Measurements from ENCODE around the gene MYH9.
A peak's percentile ranks its signal among the peaks of the same experiment; 100 is the strongest.

Gene MYH9

GRCh38 chr22:36311386-36312085, 76.2 kb downstream of the MYH9 start:
- Mint-ChIP-seq H3K4me1 (ENCODE audit: low read depth) (no peaks in the 10 kb centered on the region), H3K27me3 (ENCODE audit: low read depth) (no peaks in the 10 kb centered on the region), H3K4me3 (no peak overlapping the region), H3K36me3 (ENCODE audit: low read depth) (peaks cover 60% of the 10 kb centered on the region), H3K9me3 (no peaks in the 10 kb centered on the region), H3K27ac (no peak overlapping the region)
- no peak for DNase-seq (ENCODE audit: low spot score)

DNA sequence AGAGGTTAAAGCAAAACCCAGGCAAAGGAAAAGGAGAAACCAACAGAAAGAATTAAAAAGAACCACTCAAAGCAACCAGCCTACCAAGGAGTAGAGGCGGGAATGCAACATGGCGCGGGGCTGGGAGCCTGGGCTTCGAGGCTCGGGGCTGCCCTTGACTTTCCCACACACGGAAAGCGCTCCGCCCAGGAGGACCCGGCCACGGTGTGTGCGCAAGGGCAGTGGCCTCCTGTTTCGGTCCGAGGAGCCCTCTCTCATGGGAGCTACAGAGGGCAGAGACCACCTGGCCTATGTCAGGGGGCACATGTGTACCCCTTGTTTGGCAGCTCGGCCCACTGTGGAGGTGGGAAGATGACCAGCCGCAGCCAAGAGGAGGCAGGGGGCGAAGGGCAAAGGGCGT, 78.9 kb downstream of the MYH9 start:
- H3K9me3 Mint-ChIP-seq = no peaks in the 10 kb centered on the region
- H3K27ac Mint-ChIP-seq = peak overlapping the region; percentile 4
- H3K4me3 Mint-ChIP-seq = no peak overlapping the region
- H3K4me1 Mint-ChIP-seq (ENCODE audit: low read depth) = no peaks in the 10 kb centered on the region
- peaks cover 75% of the 10 kb centered on the region for H3K36me3 Mint-ChIP-seq (ENCODE audit: low read depth)
- H3K27me3 Mint-ChIP-seq (ENCODE audit: low read depth) = no peaks in the 10 kb centered on the region
- no peak for DNase-seq (ENCODE audit: low spot score)

DNA sequence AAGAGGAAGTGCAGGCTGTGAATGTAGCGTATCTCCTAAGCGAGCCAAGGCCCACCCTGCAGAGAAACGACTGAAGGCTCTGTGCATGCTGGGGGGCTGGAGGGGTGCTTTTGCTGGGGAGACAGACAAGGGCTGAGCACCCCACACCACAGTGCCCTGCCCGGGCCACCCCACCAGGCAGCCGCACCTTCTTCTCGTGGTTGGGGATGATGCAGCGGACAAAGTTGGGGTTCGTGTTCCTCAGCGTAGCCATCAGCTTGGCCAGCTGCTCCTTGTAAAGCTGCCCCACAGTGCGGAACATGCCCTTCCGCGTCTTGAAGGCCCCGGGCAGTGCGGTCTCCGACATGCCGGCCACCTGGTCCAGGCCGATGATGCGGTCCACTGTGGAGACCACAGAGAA, 81.5 kb downstream of the MYH9 start:
- H3K4me3 Mint-ChIP-seq = no peak overlapping the region
- H3K27me3 Mint-ChIP-seq (ENCODE audit: low read depth) = no peaks in the 10 kb centered on the region
- no peaks in the 10 kb centered on the region for H3K9me3 Mint-ChIP-seq
- no peak for DNase-seq (ENCODE audit: low spot score)
- peaks cover 76% of the 10 kb centered on the region for H3K36me3 Mint-ChIP-seq (ENCODE audit: low read depth)
- H3K4me1 Mint-ChIP-seq (ENCODE audit: low read depth) = no peaks in the 10 kb centered on the region
- H3K27ac Mint-ChIP-seq = no peak overlapping the region

- no peaks in the 10 kb centered on the region for H3K27me3 Mint-ChIP-seq (ENCODE audit: low read depth)
- peaks cover 76% of the 10 kb centered on the region for H3K36me3 Mint-ChIP-seq (ENCODE audit: low read depth)
- H3K27ac Mint-ChIP-seq = no peak overlapping the region
- H3K4me1 Mint-ChIP-seq (ENCODE audit: low read depth) = no peaks in the 10 kb centered on the region
- no peak overlapping the region for H3K4me3 Mint-ChIP-seq
- no peaks in the 10 kb centered on the region for H3K9me3 Mint-ChIP-seq
- DNase-seq (ENCODE audit: low spot score) = no peak
Observed at GRCh38 chr22:36305813-36306212, 82.0 kb downstream of the MYH9 start.

- peaks cover 80% of the 10 kb centered on the region for H3K36me3 Mint-ChIP-seq (ENCODE audit: low read depth)
- no peaks in the 10 kb centered on the region for H3K9me3 Mint-ChIP-seq
- no peak overlapping the region for H3K27ac Mint-ChIP-seq
- no peak for DNase-seq (ENCODE audit: low spot score)
- H3K4me3 Mint-ChIP-seq = no peak overlapping the region
- no peaks in the 10 kb centered on the region for H3K27me3 Mint-ChIP-seq (ENCODE audit: low read depth)
- H3K4me1 Mint-ChIP-seq (ENCODE audit: low read depth) = no peaks in the 10 kb centered on the region
Observed at GRCh38 chr22:36304429-36304828, 83.3 kb downstream of the MYH9 start.

GRCh38 chr22:36303874-36304273, 83.9 kb downstream of the MYH9 start:
- Mint-ChIP-seq H3K27ac (peak overlapping the region; percentile 41), H3K27me3 (ENCODE audit: low read depth) (no peaks in the 10 kb centered on the region), H3K36me3 (ENCODE audit: low read depth) (peaks cover 76% of the 10 kb centered on the region), H3K4me1 (ENCODE audit: low read depth) (no peaks in the 10 kb centered on the region), H3K9me3 (no peaks in the 10 kb centered on the region), H3K4me3 (no peak overlapping the region)
- DNase-seq (ENCODE audit: low spot score) = no peak

DNA sequence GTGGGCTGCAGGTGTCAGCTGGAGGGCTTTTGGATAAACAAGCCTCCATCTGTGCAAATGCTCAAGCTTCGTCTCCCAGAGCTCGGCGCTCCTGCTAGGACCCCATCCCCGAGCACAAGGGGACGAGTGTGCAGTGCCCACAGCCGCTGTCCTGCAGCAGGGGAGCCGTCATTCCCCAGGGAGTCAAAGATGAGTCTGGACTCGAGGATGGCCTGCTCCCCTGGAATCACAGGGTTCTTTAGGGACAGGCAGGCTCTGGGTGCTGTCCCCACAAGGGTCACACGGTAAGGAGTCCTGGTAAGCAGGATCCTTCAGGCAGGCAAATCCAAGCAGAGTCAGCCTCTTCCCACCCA, 84.7 kb downstream of the MYH9 start:
- DNase-seq (ENCODE audit: low spot score) = no peak
- Mint-ChIP-seq H3K9me3 (no peaks in the 10 kb centered on the region), H3K4me1 (ENCODE audit: low read depth) (no peaks in the 10 kb centered on the region), H3K27me3 (ENCODE audit: low read depth) (no peaks in the 10 kb centered on the region), H3K27ac (peak overlapping the region; percentile 52), H3K36me3 (ENCODE audit: low read depth) (peaks cover 72% of the 10 kb centered on the region), H3K4me3 (no peak overlapping the region)

DNA sequence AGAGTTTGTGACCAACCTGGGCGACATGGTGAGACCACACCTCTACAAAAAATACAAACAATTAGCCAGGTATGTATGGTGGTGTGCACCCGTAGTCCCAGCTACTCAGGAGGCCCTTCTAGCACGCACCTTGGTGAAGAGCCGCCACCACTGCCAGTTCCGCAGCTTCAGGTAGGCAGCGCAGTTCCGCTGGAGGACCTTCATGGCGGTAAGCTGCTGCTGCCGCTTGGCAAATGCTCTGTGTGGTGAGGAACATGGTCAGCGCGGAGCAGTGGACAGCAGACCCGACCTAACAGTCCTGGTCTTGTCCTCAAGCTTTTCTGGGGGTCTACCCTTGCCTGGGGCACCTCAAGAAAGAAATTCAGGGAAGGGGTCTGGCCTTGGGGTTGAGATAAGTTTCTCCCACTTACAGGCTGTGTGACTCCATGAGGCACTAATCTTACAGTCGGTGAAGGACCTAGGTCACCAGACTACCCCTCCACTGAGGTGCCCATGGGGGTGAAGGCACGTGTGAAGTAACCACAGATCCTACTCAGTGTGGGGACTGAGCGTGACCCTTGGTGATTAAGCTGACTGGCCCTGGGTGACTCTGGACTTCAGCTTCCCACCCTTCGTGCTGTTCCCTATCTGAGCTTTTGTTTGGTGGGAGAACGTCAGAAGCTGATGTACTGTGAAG, 85.2 kb downstream of the MYH9 start:
- Mint-ChIP-seq H3K36me3 (ENCODE audit: low read depth) (peaks cover 77% of the 10 kb centered on the region), H3K27ac (peak overlapping the region; percentile 52)
- no peak for DNase-seq (ENCODE audit: low spot score)

DNA sequence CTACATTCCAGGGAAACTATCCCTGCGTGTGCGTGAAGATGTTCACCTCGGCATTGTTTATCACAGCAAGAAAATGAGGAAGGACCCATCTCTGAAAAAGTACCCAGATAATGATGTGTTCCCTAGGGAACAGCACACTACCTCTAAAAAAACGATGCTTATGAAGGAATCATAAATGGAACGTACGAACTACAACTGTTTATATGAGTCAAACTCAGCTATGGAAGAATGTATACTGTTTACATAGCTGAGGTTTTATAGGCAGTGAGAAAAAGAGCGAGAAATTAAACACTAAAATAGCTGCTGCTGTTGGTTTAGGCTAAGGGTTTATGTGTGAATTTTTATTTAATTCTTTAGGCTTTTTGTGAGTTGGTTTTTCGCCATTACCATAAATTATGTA, 85.9 kb downstream of the MYH9 start:
- H3K4me3 Mint-ChIP-seq = no peak overlapping the region
- no peaks in the 10 kb centered on the region for H3K9me3 Mint-ChIP-seq
- H3K36me3 Mint-ChIP-seq (ENCODE audit: low read depth) = peaks cover 78% of the 10 kb centered on the region
- DNase-seq (ENCODE audit: low spot score) = no peak
- H3K27ac Mint-ChIP-seq = peak overlapping the region; percentile 49
- H3K4me1 Mint-ChIP-seq (ENCODE audit: low read depth) = no peaks in the 10 kb centered on the region
- no peaks in the 10 kb centered on the region for H3K27me3 Mint-ChIP-seq (ENCODE audit: low read depth)

More for the DNA sequence above, 85.2 kb downstream of the MYH9 start:
- Mint-ChIP-seq H3K4me3 (no peak overlapping the region), H3K4me1 (ENCODE audit: low read depth) (no peaks in the 10 kb centered on the region), H3K27me3 (ENCODE audit: low read depth) (no peaks in the 10 kb centered on the region), H3K9me3 (no peaks in the 10 kb centered on the region)

- Mint-ChIP-seq H3K36me3 (ENCODE audit: low read depth) (peaks cover 76% of the 10 kb centered on the region), H3K27me3 (ENCODE audit: low read depth) (no peaks in the 10 kb centered on the region)
Observed at GRCh38 chr22:36301384-36301828, 86.4 kb downstream of the MYH9 start.

DNA sequence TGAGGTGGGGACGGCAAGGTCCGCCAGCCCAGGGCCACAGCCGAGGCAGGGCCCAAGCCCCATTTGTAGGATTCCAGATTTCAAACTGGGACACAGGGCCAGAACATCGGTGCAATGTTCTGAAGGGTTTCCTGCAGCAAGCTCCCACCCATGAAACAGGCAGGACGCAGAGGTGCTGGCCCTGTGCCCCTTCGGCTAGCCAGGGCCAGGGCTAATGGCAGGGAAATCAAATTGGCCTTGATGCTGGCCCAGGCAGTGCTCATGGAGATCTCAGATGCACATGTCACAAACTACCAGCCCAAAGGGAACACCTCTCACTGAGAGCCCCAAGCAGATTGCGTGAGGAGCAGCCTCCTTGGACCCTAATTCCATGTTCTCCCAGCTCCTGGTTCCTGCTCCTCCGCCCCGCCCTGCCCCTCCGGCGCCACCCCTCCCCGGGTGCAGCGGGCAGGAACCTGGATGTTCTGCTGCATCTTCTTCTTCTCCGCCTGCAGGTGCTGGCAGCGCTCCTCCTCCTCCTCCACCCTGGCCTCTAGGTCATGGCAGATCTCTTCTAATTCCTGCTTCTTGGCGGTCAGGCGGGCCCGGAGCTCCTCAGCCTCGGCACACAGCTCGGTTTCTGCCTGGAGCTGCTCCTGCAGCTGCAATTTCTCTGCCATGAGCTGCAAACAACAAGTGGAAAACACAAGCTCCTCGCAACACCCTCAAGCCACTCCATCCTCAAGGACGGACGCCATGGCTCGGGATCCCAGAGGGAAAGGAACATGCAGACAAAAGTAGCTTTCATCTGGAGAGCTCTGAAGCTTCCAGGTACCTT, 87.2 kb downstream of the MYH9 start:
- Mint-ChIP-seq H3K4me3 (no peak overlapping the region), H3K4me1 (ENCODE audit: low read depth) (no peaks in the 10 kb centered on the region), H3K27me3 (ENCODE audit: low read depth) (no peaks in the 10 kb centered on the region), H3K27ac (peak overlapping the region; percentile 45), H3K9me3 (no peaks in the 10 kb centered on the region), H3K36me3 (ENCODE audit: low read depth) (peaks cover 76% of the 10 kb centered on the region)
- DNase-seq (ENCODE audit: low spot score) = no peak

More at GRCh38 chr22:36301384-36301828, 86.4 kb downstream of the MYH9 start:
- Mint-ChIP-seq H3K27ac (peak overlapping the region; percentile 49), H3K4me1 (ENCODE audit: low read depth) (no peaks in the 10 kb centered on the region), H3K4me3 (no peak overlapping the region), H3K9me3 (no peaks in the 10 kb centered on the region)
- DNase-seq (ENCODE audit: low spot score) = peak; percentile 64

DNA sequence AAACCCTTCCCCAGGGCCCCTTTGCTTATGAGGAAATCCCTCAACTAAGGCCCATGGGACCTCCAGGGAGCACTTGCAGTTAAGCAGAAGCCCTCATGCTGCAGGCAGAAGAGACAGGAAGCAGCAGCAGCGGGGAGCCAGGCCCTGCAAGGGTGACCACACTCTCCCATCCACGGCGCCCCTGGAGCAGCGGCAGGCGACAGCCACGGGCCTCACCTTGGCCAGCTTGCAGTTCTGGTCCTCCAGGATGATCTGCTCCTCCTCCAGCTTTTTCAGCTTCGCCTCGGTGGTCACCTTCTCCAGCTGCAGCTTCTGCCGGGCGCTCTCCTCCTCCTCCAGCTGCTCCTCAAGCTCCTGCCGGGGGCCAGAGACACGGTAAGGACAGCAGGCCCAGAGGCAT, 87.9 kb downstream of the MYH9 start:
- H3K9me3 Mint-ChIP-seq = no peaks in the 10 kb centered on the region
- DNase-seq (ENCODE audit: low spot score) = no peak
- H3K4me1 Mint-ChIP-seq (ENCODE audit: low read depth) = no peaks in the 10 kb centered on the region
- no peak overlapping the region for H3K4me3 Mint-ChIP-seq
- no peak overlapping the region for H3K27ac Mint-ChIP-seq
- peaks cover 75% of the 10 kb centered on the region for H3K36me3 Mint-ChIP-seq (ENCODE audit: low read depth)
- no peaks in the 10 kb centered on the region for H3K27me3 Mint-ChIP-seq (ENCODE audit: low read depth)

GRCh38 chr22:36299295-36299694, 88.5 kb downstream of the MYH9 start:
- Mint-ChIP-seq H3K4me1 (ENCODE audit: low read depth) (peaks cover 3% of the 10 kb centered on the region), H3K36me3 (ENCODE audit: low read depth) (peaks cover 75% of the 10 kb centered on the region), H3K27ac (no peak overlapping the region), H3K4me3 (no peak overlapping the region), H3K9me3 (no peaks in the 10 kb centered on the region), H3K27me3 (ENCODE audit: low read depth) (no peaks in the 10 kb centered on the region)
- no peak for DNase-seq (ENCODE audit: low spot score)

GRCh38 chr22:36298601-36299000, 89.2 kb downstream of the MYH9 start:
- H3K9me3 Mint-ChIP-seq = no peaks in the 10 kb centered on the region
- no peaks in the 10 kb centered on the region for H3K27me3 Mint-ChIP-seq (ENCODE audit: low read depth)
- no peak for DNase-seq (ENCODE audit: low spot score)
- peaks cover 74% of the 10 kb centered on the region for H3K36me3 Mint-ChIP-seq (ENCODE audit: low read depth)
- no peak overlapping the region for H3K4me3 Mint-ChIP-seq
- no peak overlapping the region for H3K27ac Mint-ChIP-seq
- H3K4me1 Mint-ChIP-seq (ENCODE audit: low read depth) = peaks cover 5% of the 10 kb centered on the region

Data from T-helper 2 cell treated with Interferon-gamma antibody and Interleukin-4, amounts not matched to agents 5 μg/mL and 100 μg/mL, for 36 hours (primary cell).